Esophagus (tissue), 2 donors: ENCODE measurements around the gene HEMGN. TPM values are rescaled to one million over a fixed set of nuclear protein-coding genes. Genes with fewer than 3 reads are reported as not detected.

Source experiments
- H3K27ac ChIP-seq, 2 donors: one replicate each; pipeline ENCODE4 v1.5.1; 2013; ENCODE audit warnings: low read depth in 2 of 2, mild to moderate bottlenecking in 2 of 2, inconsistent platforms in 1 of 2, low read length in 1 of 2, moderate library complexity in 1 of 2
- H3K27me3 ChIP-seq, 2 donors: one replicate each; pipeline ENCODE4 v1.6.1; 2013; ENCODE audit warnings: low read length in 2 of 2, control low read depth in 1 of 2, mild to moderate bottlenecking in 1 of 2; ENCODE audit not compliant: insufficient read depth in 2 of 2, control insufficient read depth in 1 of 2
- H3K36me3 ChIP-seq, 2 donors: one replicate each; pipeline ENCODE4 v1.6.1; 2013; ENCODE audit warnings: low read length in 1 of 2; ENCODE audit not compliant: control insufficient read depth in 2 of 2, insufficient read depth in 2 of 2
- H3K4me1 ChIP-seq, 2 donors: one replicate each; pipeline ENCODE4 v1.6.1; 2013; ENCODE audit warnings: low read length in 1 of 2; ENCODE audit not compliant: control insufficient read depth in 2 of 2, insufficient read depth in 2 of 2
- H3K4me3 ChIP-seq, 2 donors: one replicate each; pipeline ENCODE4 v1.5.1; 2013; ENCODE audit warnings: low read length in 2 of 2, mild to moderate bottlenecking in 2 of 2, low read depth in 1 of 2, moderate library complexity in 1 of 2
- H3K9me3 ChIP-seq, 2 donors: one replicate each; pipeline ENCODE4 v1.6.1; 2013; ENCODE audit warnings: mild to moderate bottlenecking in 2 of 2, low read depth in 1 of 2, low read length in 1 of 2, moderate library complexity in 1 of 2; ENCODE audit not compliant: control insufficient read depth in 2 of 2, insufficient read depth in 1 of 2
- WGBS, 2 donors: extraction: QIAGEN DNeasy Blood & Tissue Kit; methylation state at CpG; one replicate each; pipeline ENCODE4 v1.1.7; 2013; 5-methylcytosine and 5-hydroxymethylcytosine counted together
- polyA plus RNA-seq, 2 donors: library from polyadenylated mRNA; stranded (reverse); fragments of 200-250 nt; gene quantifications; one replicate each; pipeline ENCODE4 v1.2.3, GENCODE V29; 2013
- donor health status: healthy with polysubstance abuse.
- donor health status: Bipolar disorder and iron deficiency.

HEMGN gene
- polyA plus RNA-seq, 2 donors: not detected

GRCh38 chr9:97935276-97935675, 2.7 kb downstream of the HEMGN start:
- Histone ChIP-seq H3K4me3 (no peak overlapping the region), H3K36me3 (no peaks in the 10 kb centered on the region), H3K27me3 (no peaks in the 10 kb centered on the region), H3K9me3 (no peaks in the 10 kb centered on the region), H3K4me1 (no peaks in the 10 kb centered on the region), H3K27ac (no peak overlapping the region)
- WGBS, 2 donors: 71 to 83% methylated on average over 1 of the region's 1 CpG

- 30 to 36% methylated on average over 5 to 6 of the region's 6 CpGs for WGBS, 2 donors
- Histone ChIP-seq H3K4me1 (no peaks in the 10 kb centered on the region), H3K36me3 (no peaks in the 10 kb centered on the region), H3K27ac (no peak overlapping the region), H3K4me3 (no peak overlapping the region), H3K9me3 (no peaks in the 10 kb centered on the region), H3K27me3 (no peaks in the 10 kb centered on the region)
Observed at GRCh38 chr9:97934321-97935115, 3.5 kb downstream of the HEMGN start.

DNA sequence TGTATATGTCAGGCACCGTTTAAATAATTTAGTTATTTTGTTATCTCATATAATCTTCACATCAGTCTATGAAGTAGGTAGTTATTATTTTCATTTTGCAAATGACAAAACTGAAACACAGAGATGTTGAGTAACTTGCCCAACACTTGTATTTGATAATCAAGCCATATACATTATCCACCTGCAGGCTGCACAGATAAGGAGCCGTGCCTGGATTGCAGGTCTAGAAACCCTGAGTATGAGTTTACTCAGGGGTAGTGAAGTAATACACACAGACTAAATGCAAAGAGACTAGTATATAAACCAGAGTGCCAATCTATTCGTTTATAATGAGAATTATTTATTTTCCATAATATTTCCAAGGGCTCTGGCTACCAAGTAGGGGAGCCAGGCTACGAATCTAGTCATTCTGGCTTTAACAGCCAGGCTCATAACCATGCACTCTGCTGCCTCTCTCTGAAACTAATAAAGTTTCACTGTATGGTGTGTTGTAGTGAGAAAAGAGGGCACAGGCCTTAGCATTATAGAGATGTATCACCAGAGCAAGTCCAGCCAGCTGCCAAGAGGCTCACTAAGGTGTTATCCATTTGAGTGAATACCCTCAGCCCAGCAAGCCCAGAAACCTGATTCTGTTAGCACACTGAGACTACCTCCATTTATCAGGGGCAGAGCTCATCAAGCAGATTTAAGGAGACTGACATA, 4.5 kb downstream of the HEMGN start:
- Histone ChIP-seq H3K27me3 (no peaks in the 10 kb centered on the region), H3K4me1 (no peaks in the 10 kb centered on the region), H3K9me3 (no peaks in the 10 kb centered on the region), H3K36me3 (no peaks in the 10 kb centered on the region), H3K27ac (no peak overlapping the region), H3K4me3 (no peak overlapping the region)
- WGBS, 2 donors: 72% methylated on average over 4 of the region's 4 CpGs

DNA sequence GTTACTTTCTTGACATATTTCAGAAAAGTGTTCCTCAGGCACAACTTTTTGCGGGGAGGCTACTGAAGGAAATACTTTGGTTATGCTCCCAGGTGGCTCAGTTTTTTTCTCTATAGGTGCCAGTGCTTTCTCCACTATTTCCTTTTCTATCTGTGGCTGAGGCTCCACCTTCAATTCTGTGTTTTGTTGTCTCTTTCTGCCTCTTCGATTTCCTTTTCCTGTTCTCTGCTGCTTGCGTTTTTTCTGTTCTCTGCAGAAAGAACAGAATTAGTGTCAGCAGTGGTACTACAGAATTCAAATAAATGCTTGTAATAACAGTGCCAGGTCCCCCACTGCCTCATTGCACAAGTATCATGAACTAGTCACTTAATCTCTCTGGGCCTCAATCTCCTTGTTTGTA, 7.0 kb downstream of the HEMGN start:
- no peaks in the 10 kb centered on the region for H3K4me1 ChIP-seq
- no peak overlapping the region for H3K27ac ChIP-seq
- 43 to 53% methylated on average over 3 of the region's 3 CpGs for WGBS, 2 donors

GRCh38 chr9:97928986-97929604, 8.9 kb downstream of the HEMGN start:
- Histone ChIP-seq H3K27ac (no peak overlapping the region), H3K4me1 (no peaks in the 10 kb centered on the region), H3K27me3 (no peaks in the 10 kb centered on the region), H3K36me3 (no peaks in the 10 kb centered on the region), H3K4me3 (no peak overlapping the region), H3K9me3 (no peaks in the 10 kb centered on the region)
- 62 to 73% methylated on average over 4 of the region's 4 CpGs for WGBS, 2 donors

More for the DNA sequence above, 7.0 kb downstream of the HEMGN start:
- Histone ChIP-seq H3K36me3 (no peaks in the 10 kb centered on the region), H3K4me3 (no peak overlapping the region), H3K27me3 (no peaks in the 10 kb centered on the region), H3K9me3 (no peaks in the 10 kb centered on the region)

- H3K36me3 ChIP-seq: no peaks in the 10 kb centered on the region
- no peaks in the 10 kb centered on the region for H3K9me3 ChIP-seq
- H3K27me3 ChIP-seq: no peaks in the 10 kb centered on the region
- WGBS, 2 donors: 72 to 79% methylated on average over 5 of the region's 5 CpGs
- H3K27ac ChIP-seq: no peak overlapping the region
- H3K4me1 ChIP-seq: no peaks in the 10 kb centered on the region
- no peak overlapping the region for H3K4me3 ChIP-seq
Observed at GRCh38 chr9:97925497-97926334, 12.3 kb downstream of the HEMGN start.

- WGBS, 2 donors: 58 to 60% methylated on average over 4 of the region's 4 CpGs
- H3K27me3 ChIP-seq: no peaks in the 10 kb centered on the region
- H3K36me3 ChIP-seq: no peaks in the 10 kb centered on the region
- H3K27ac ChIP-seq: no peak overlapping the region
- no peaks in the 10 kb centered on the region for H3K4me1 ChIP-seq
- H3K9me3 ChIP-seq: no peaks in the 10 kb centered on the region
- no peak overlapping the region for H3K4me3 ChIP-seq
Observed at GRCh38 chr9:97924386-97924785, 13.6 kb downstream of the HEMGN start.

DNA sequence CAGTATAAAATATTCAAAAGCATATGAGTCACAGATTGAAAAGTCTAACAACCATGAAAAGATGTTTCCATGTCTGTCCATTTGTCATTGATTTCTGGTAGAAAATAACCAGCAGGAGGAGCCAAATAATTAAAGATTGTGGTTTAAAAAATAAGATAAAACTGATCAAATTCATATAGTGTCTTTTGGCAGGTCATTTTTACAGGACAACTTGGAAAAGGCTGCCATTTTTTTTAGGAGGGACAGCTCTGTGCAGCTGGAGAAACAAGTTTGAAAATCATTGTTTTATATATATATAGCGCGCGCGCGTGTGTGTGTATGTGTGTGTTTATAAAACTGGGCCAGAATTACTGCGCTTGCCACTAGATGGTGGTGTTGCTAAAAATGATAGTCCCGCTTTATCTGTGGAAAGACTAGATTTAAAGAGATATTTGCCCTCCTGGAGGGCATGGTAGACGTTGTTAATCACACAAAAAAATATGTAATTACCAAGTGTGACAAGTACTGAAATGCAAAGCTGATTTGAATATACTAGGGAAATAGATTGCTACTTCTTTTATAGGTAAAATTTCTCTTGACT, 14.4 kb downstream of the HEMGN start:
- WGBS, 2 donors: 0 to 1% methylated on average over 8 of the region's 8 CpGs
- Histone ChIP-seq H3K4me1 (no peaks in the 10 kb centered on the region), H3K4me3 (peak overlapping the region in 1 of 2 donors; percentile 7), H3K36me3 (no peaks in the 10 kb centered on the region), H3K9me3 (no peaks in the 10 kb centered on the region), H3K27ac (no peak overlapping the region), H3K27me3 (no peaks in the 10 kb centered on the region)
